Ishikawa (cell line): ENCODE data around the gene EXOC4.

ENCODE experiments used
- CEBPB ChIP-seq: IDR thresholded peaks from 2 replicates; pipeline ENCODE4 v1.6.1; 2012
- CREB1 ChIP-seq: IDR thresholded peaks from 2 replicates; pipeline ENCODE4 v1.6.1; 2012; ENCODE audit warnings: low read depth
- EGR1 ChIP-seq: IDR thresholded peaks from 2 replicates; pipeline ENCODE4 v1.6.1; 2012
- RAD21 ChIP-seq: IDR thresholded peaks from 2 replicates; pipeline ENCODE4 v1.6.1; 2012; ENCODE audit warnings: low read depth
- TAF1 ChIP-seq: IDR thresholded peaks from 2 replicates; pipeline ENCODE4 v1.6.1; 2012; ENCODE audit warnings: low read depth, mild to moderate bottlenecking
- TEAD4 ChIP-seq: IDR thresholded peaks from 2 replicates; pipeline ENCODE4 v1.6.1; 2012

GRCh38 chr7:133987582-133987981 lies 734.7 kb downstream of the EXOC4 start:
- TF ChIP-seq CEBPB: no peak
- TF ChIP-seq TEAD4: no peak
- TF ChIP-seq RAD21: no peak
- no peak for TF ChIP-seq EGR1
- no peak for TF ChIP-seq TAF1
- no peak for TF ChIP-seq CREB1
